PC-9 (cell line): ENCODE data around the gene PSMD14.

Source experiments
- EZH2 ChIP-seq: fragments of 200-600 bp; sonication (generic); IDR thresholded peaks from 2 replicates; pipeline ENCODE4 v1.8.0; 2017; ENCODE audit warnings: antibody characterized with exemption, low read depth
- TF ChIP-seq, protein P1 (sequence below): fragments of 200-600 bp; sonication (generic); conservative IDR thresholded peaks from 2 replicates; pipeline ENCODE4 v1.6.1; 2017; ENCODE audit warnings: mixed run types, antibody characterized with exemption, mild to moderate bottlenecking, moderate library complexity

DNA sequence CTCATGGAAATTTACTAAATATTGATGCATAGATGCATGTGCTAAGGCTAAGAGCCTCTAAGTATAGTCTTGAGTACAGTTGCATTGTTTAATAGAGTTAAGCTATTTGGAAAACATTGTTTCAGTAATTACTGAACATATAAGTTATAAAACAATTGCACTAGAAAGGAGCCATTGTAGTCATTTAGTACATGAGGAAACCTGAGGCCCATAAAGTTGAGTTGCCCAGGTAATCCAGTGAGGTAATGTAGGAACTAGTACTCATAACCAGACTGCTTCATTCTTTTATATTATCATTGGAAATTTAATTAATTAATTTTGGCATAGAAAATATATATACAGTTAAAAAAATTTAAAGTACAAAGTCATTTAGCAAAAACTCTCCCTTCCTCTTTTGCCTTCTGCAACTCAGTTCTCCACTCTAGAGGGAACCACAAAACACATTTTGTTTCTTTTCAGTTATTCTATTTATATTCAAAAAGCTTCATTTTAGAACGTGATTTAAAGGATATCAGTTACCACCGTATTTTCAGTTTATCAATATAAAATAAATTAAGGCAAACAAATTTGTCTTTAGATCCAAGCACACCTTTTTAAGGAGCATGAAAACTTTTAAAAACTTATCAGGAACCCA, 80.0 kb downstream of the PSMD14 start:
- TF ChIP-seq, protein P1, sequence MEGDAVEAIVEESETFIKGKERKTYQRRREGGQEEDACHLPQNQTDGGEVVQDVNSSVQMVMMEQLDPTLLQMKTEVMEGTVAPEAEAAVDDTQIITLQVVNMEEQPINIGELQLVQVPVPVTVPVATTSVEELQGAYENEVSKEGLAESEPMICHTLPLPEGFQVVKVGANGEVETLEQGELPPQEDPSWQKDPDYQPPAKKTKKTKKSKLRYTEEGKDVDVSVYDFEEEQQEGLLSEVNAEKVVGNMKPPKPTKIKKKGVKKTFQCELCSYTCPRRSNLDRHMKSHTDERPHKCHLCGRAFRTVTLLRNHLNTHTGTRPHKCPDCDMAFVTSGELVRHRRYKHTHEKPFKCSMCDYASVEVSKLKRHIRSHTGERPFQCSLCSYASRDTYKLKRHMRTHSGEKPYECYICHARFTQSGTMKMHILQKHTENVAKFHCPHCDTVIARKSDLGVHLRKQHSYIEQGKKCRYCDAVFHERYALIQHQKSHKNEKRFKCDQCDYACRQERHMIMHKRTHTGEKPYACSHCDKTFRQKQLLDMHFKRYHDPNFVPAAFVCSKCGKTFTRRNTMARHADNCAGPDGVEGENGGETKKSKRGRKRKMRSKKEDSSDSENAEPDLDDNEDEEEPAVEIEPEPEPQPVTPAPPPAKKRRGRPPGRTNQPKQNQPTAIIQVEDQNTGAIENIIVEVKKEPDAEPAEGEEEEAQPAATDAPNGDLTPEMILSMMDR: no peak
- TF ChIP-seq EZH2: no peak
